A673 (cell line): ENCODE data around the gene SLMAP.

ENCODE experiments used
- EZH2 ChIP-seq: fragments of 200-600 bp; sonication (generic); IDR thresholded peaks from 2 replicates; pipeline ENCODE4 v1.6.1; 2017; ENCODE audit warnings: borderline replicate concordance, low read depth, mild to moderate bottlenecking, mixed read lengths, antibody characterized with exemption, low read length; ENCODE audit not compliant: poor library complexity, severe bottlenecking
- TF ChIP-seq, protein P1 (sequence below): fragments of 300-800, 200-600 bp; sonication (generic); conservative IDR thresholded peaks from 2 replicates; pipeline ENCODE4 v1.5.1; 2017; ENCODE audit warnings: low read depth, mild to moderate bottlenecking, antibody characterized with exemption, low read length, moderate library complexity, mixed read lengths

GRCh38 chr3:57803647-57804081, 47.6 kb downstream of the SLMAP start:
- TF ChIP-seq, protein P1, sequence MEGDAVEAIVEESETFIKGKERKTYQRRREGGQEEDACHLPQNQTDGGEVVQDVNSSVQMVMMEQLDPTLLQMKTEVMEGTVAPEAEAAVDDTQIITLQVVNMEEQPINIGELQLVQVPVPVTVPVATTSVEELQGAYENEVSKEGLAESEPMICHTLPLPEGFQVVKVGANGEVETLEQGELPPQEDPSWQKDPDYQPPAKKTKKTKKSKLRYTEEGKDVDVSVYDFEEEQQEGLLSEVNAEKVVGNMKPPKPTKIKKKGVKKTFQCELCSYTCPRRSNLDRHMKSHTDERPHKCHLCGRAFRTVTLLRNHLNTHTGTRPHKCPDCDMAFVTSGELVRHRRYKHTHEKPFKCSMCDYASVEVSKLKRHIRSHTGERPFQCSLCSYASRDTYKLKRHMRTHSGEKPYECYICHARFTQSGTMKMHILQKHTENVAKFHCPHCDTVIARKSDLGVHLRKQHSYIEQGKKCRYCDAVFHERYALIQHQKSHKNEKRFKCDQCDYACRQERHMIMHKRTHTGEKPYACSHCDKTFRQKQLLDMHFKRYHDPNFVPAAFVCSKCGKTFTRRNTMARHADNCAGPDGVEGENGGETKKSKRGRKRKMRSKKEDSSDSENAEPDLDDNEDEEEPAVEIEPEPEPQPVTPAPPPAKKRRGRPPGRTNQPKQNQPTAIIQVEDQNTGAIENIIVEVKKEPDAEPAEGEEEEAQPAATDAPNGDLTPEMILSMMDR, result no peak
- TF ChIP-seq EZH2, result no peak
